GM19452 (cell line): ENCODE results near the gene DNAJC22.
"Not testable (repeated sequence)": the region's sequence is repeated elsewhere in the genome, so short reads cannot be mapped to it uniquely, and the experiment has no call there.

ENCODE experiments used
- ATAC-seq: cut with Tn5 transposase; IDR thresholded peaks from one replicate; pipeline ENCODE4 v1.9.1; 2021; ENCODE audit not compliant: unreplicated experiment

Gene DNAJC22

GRCh38 chr12:49367381-49368239, 20.9 kb downstream of the DNAJC22 start, which contains the start of gene SPATS2:
Gene SPATS2 (plus strand): TSS chr12:49367462. CDS start chr12:49461013, 93,551 bp downstream.
- no peak for ATAC-seq

GRCh38 chr12:49368240-49368600, 21.5 kb downstream of the DNAJC22 start:
- no peak for ATAC-seq

GRCh38 chr12:49369411-49370145, 22.9 kb downstream of the DNAJC22 start:
- peak; percentile 42 for ATAC-seq

GRCh38 chr12:49370539-49370938, 23.9 kb downstream of the DNAJC22 start:
- no peak for ATAC-seq

- no peak for ATAC-seq
Observed at GRCh38 chr12:49375406-49375805, 28.7 kb downstream of the DNAJC22 start.

GRCh38 chr12:49377386-49377785, 30.7 kb downstream of the DNAJC22 start:
- no peak for ATAC-seq

- ATAC-seq: not testable (repeated sequence)
Observed at GRCh38 chr12:49380184-49380583, 33.5 kb downstream of the DNAJC22 start.

- no peak for ATAC-seq
Observed at GRCh38 chr12:49388682-49389386, 42.1 kb downstream of the DNAJC22 start.

- no peak for ATAC-seq
Observed at GRCh38 chr12:49389387-49389703, 42.7 kb downstream of the DNAJC22 start.

- ATAC-seq: no peak
Observed at GRCh38 chr12:49397000-49397399, 50.3 kb downstream of the DNAJC22 start.

- ATAC-seq: no peak
Observed at GRCh38 chr12:49400304-49400703, 53.6 kb downstream of the DNAJC22 start.
